ENCODE data around the gene UPK2.
A peak's percentile ranks its signal among the peaks of the same experiment; 100 is the strongest.

Gene UPK2

DNA sequence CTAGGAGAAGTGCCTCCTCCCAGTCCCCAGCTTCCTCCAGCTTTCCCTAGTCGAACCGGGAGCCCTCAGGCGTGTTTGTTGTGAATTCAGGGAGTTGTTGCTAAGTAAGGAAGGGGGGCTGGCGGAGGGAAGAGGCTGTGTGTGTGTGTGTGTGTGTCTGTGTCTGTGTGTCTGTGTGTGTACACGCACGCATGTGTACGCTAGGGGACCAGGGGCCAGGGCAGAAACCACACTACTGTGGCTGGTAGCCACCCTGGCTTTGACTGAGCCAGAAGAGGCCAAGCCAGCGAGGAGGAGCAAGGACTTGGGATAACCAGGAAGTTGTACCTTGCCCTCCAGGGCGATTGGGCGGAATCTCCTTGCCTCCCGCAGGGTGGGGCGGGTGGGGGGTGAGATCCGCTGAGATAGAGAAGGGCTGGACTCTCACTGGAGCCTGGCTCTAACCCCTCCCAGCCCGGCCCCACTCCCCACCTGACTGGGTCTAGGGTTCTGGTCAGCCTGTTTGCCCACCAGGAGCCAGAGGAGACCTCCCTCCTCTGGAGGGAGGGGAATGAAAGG lies 37.9 kb upstream of the UPK2 start:
- DNase-seq, result no peak

DNA sequence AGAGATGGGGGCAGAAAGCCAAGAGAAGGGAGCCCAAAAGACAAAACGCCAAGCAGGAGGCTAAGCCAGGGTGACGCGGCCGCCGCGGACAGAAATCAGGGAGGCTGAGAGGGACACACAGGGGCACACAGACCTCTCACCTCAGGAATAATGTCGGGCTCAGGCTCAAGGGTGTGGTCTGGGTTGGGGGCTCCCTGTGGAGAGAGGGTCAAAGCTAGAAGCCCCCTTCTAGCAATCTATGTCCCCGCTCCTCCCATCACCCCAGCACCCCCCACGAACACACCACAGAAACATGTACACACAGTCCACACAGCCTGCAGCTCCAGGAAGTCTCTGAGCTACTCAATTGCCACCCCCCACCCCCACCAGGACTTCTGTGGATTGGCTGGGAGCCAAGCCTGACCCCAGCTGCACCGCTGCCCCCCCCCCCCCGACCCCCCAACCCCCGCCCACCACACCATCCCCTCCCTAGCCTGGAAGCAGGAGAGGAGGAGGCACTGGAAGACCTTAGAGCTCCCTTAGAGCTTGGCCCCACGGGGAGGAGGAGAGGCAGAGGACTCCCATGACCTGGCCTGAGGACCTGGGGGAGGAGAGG lies 37.3 kb upstream of the UPK2 start:
- no peak for DNase-seq

- DNase-seq, result peak; percentile 96 to 98
These were observed 34.8 kb upstream of the UPK2 start for GRCh38 chr11:118921121-118921928.

DNA sequence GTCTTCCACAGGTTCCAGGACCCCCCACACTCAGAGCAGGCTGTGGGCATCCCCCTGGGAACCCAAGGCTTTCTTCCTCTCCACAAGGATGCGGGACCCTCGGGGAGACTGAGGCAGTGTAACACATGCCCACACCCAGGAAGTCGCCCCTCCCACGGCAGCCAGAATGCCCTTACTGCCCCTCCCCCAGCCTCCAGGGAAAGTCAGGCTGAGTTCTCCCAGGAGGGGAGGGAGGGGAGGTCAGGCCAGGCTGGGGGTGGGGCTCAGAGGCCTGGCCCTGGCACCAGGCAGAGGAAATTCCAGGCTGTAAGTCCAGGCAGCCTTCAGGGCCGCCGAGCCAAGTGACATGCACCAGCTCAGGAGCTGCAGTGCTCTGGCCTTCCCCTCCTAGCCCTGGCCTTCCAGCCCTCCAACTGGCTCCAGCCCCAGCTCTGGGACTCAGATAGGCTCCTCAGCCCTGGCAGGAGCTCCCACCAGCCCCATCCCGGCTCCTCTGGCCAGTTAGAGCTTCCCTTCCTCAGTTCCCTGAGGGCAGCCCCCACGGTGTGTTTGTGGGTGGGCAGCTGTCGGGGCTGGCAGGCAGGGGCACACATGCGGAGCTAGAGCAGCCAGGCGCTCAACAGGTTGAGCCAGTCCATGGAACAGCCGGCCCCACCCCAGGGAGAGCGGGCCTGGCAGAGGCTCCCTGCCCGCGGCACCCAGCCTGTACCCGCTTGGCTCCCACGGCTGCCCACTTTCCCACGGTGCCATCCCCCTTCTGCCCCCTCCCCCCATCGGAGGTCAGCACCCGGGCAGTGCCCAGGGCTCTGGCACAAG lies 34.0 kb upstream of the UPK2 start:
- peak; percentile 35 to 85 for DNase-seq

- DNase-seq, result no peak
These were observed 33.1 kb upstream of the UPK2 start for GRCh38 chr11:118922745-118923627.

DNA sequence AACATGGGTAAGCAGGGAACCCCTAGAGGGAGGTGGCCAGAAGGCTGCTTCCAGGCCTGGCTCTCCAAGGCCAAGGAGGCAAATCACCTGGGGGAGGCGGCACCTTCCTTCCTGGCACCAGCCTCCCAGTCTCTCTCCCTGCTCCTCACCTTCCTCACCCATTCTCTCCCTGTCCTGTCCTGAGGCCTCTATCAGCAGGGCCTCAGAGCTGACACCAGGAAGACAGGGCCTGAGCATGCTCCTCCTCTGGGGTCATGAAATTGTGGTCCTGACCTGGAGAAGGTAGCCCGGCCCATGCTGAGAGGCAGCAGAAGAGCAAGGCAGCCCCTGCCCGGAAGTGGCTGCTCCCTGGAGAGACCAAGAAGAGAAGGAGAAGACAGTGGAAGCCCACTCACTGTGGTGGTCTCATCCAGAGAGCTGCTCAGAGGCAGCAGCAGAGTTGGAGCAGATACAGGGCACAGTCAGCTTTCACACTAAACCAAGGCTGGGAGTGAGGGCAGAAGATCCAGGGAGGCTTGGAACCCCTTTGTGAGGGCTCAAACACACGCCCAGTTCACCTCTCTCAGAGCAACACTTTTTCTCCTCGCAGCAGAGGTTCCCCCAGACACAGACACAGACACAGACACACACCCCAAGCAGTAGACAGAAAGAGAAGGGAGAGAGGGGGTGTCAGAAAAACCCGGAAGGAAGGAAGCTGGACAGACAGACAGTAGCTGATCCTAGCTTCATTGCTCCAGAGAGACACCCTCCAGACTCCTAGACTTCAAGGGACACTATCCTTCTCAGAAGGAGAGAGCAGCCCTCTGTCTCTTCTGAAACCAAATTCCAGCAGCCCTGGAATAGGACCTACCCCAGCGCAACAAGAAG lies 32.1 kb upstream of the UPK2 start:
- peak; percentile 19 to 24 for DNase-seq

DNA sequence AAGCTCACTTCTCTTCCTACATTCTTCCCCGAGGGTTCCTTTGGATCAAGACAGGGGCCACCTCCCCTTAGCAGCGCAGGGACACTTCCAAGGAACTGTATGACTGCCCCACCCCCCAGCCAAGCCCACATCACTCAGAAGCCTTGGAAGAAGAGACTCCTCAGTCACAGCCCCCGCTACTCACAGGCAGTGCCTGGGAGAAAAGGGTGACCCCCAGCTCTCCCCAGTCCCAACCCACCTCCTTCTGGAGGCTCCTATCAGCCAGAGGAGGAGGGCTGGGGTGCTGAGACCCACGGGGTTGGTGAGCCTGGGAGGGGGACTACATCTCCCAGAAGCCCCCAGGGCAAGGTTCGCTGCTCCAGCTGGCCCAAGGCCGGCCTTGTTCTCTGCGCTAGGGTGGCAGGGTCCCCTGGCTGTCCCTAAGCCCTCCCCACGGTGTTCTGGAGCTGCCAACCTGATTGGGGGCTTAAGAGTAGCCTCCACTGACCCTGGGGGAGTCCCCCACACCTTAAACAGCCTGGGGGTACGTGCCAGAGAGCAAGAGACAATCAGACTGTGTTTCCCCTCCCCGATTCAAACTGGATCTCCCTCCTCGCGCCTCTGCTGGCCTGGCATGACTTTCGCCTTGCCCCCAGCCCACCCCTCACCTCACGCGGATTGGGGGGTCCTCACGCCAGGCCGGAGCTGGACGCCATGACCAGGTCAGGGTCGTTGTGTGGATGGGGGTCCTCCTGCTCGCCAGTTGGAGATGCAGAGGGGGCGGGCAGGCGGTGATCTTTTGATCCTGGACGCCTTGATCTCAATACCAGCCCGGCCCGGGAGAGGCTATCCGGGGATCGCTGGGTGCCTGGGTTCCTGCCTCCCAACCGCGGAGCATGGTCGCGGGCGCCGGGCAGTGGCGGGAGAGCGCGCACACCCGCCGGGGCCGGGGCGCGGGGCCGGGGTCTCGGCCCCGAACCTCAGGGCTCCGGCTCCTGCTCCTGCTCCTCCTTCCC lies 31.2 kb upstream of the UPK2 start:
- DNase-seq, result peak in 1 of 2 donors; percentile 31

DNA sequence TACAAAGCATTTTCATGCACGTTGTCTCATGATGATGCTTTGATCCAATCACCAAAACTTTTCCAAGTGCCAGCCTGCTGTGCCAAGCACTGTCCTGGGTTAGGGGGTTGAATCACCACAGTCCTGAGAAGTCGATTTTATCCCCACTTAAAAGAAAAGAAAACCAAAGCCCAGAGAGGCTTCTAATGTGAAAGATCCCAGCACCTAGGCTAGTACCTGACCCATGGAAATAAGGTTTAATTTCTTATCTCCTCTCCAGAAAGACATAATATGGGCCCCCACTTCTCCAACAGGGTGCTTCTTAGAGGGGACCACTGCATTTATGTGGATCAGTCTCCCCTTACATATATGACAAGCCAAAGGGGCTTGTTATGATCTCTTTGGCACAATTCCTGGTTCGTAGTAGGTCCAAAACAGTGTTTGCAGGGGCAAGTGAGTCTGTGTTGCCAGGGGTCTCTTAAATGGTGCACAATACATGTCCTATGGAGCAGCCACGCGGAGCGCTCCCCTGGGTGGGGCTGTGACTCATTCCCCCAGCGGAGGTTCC lies 28.5 kb upstream of the UPK2 start:
- no peak for DNase-seq

- peak; percentile 79 to 95 for DNase-seq
These were observed 27.8 kb upstream of the UPK2 start for GRCh38 chr11:118928101-118928869.

DNA sequence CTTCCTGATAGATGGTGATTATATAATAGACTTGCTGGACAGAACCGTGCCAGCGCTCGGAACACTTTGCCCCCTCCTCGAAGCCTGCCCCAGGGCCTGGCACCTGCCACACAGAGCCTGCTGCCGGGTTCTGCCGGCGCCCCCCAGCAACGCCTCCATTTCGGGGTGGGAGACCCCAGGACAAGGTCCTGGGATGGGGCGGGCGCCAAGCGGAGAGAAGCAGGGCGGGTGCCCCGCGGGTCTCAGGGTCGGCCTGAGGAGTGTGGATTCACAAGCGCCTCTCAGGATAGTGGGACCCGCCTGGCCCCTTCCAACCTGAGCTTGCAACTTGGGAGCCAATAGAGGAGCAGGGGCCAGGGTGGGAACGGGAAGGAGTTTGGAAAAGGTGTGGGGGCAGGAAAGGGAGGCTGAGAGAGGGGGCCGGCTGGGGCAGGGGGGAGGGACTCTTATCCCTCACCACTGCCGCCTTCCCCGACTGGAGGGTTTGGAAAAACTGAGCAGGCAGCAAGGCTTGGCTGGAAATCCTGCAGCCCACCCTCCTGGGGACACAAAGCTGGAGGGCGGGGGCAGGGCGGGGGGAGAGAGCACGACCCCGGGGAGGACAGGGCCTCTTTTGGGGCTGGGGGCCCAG lies 27.1 kb upstream of the UPK2 start:
- DNase-seq, result peak in 1 of 2 donors; percentile 16

- peak; percentile 43 to 54 for DNase-seq
These were observed 26.5 kb upstream of the UPK2 start for GRCh38 chr11:118929501-118930093.

- peak; percentile 72 to 97 for DNase-seq
These were observed 25.9 kb upstream of the UPK2 start for GRCh38 chr11:118930094-118930712.

DNA sequence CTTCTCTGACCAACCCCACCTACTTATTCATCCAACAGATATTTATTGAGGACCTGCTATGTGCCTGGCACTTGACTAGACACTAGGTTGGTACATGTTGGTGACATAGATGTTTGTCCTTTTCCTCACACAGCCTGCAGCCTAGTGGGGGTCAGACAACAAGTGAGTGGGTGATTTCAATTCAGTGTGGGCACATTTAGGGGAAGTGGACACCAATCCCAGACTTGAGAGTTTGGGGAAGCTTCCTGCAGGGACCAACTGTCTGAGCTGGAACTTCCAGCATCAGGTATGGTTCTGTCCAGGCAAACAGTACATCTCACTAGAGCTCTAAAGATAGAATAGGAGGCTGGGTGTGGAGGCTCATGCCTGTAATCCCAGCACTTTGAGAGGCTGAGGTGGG lies 24.5 kb upstream of the UPK2 start:
- DNase-seq, result no peak

DNA sequence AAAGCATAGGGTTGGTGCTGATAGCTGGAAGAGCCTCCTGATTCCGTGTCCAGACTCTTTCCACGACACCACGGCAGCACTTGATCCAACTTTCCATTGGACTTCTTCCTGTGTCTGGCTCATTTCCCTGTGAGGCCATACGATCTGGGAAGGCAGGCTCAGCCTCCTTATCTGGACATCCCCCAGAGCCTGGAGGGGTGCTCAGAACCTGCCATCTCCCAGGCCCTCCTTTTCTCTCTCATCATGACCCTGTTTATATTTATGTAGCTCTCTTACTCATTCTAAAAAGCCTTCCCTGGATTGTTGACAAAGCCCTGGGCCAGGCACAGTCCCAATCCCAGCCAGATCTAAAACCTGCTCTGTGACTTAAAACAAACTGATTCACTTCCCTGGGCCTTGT lies 22.6 kb upstream of the UPK2 start:
- no peak for DNase-seq

GRCh38 chr11:118935376-118935775 lies 20.7 kb upstream of the UPK2 start:
- no peak for DNase-seq

- no peak for DNase-seq
These were observed 17.4 kb upstream of the UPK2 start for GRCh38 chr11:118938491-118939403.

All from inflammatory macrophage treated with lipopolysaccharide for 1 hour (primary cell).